Measurements from ENCODE around the gene P3H2. TPM values are rescaled to one million over a fixed set of nuclear protein-coding genes. Genes with fewer than 3 reads are reported as not detected.

P3H2 gene
- polyA plus RNA-seq, 1 experiment, result 32.6 TPM

GRCh38 chr3:189947948-189948723 is 172.6 kb downstream of the P3H2 start:
- POLR2A ChIA-PET, result no interaction called here
- Histone ChIP-seq H3K9me3 (ENCODE audit: control insufficient read depth, insufficient read depth, low read length) (no peaks in the 10 kb centered on the region), H3K27me3 (ENCODE audit: control insufficient read depth, insufficient read depth, low read length) (peaks cover 3% of the 10 kb centered on the region), H3K27ac (ENCODE audit: low read depth, low read length) (no peak overlapping the region), H3K4me3 (ENCODE audit: low read depth, low read length) (no peak overlapping the region)
- no peak for DNase-seq (ENCODE audit: low read depth, low spot score)
- CTCF ChIA-PET, result interaction anchor here (0.5 to 8.7 kb wide), 34 partner anchors 9 to 800 kb away, joined by 3 to 126 read pairs (median 4); no protein-coding TSS in a partner anchor
- TF ChIP-seq CTCF (IDR thresholded peaks at IDR 0.05; ENCODE audit: low read depth, low read length), result peak; percentile 66

- POLR2A ChIA-PET, result no interaction called here
- CTCF ChIA-PET, result interaction anchor here (0.8 to 8.7 kb wide), 5 partner anchors 8 to 676 kb away, joined by 3 to 126 read pairs (median 19); no protein-coding TSS in a partner anchor
- no peaks in the 10 kb centered on the region for H3K9me3 ChIP-seq (ENCODE audit: control insufficient read depth, insufficient read depth, low read length)
- H3K27ac ChIP-seq (ENCODE audit: low read depth, low read length), result no peak overlapping the region
- no peak for TF ChIP-seq CTCF (IDR thresholded peaks at IDR 0.05; ENCODE audit: low read depth, low read length)
- no peak overlapping the region for H3K4me3 ChIP-seq (ENCODE audit: low read depth, low read length)
- no peak for DNase-seq (ENCODE audit: low read depth, low spot score)
- peaks cover 3% of the 10 kb centered on the region for H3K27me3 ChIP-seq (ENCODE audit: control insufficient read depth, insufficient read depth, low read length)
Observed at GRCh38 chr3:189947068-189947467, 173.6 kb downstream of the P3H2 start.

- ChIA-PET CTCF (interaction anchor here (0.9 to 8.7 kb wide), 4 partner anchors 15 to 675 kb away, joined by 3 to 126 read pairs (median 34); no protein-coding TSS in a partner anchor), POLR2A (no interaction called here)
- peaks cover 3% of the 10 kb centered on the region for H3K27me3 ChIP-seq (ENCODE audit: control insufficient read depth, insufficient read depth, low read length)
- H3K4me3 ChIP-seq (ENCODE audit: low read depth, low read length), result no peak overlapping the region
- no peak overlapping the region for H3K27ac ChIP-seq (ENCODE audit: low read depth, low read length)
- no peaks in the 10 kb centered on the region for H3K9me3 ChIP-seq (ENCODE audit: control insufficient read depth, insufficient read depth, low read length)
- DNase-seq (ENCODE audit: low read depth, low spot score), result no peak
- no peak for TF ChIP-seq CTCF (IDR thresholded peaks at IDR 0.05; ENCODE audit: low read depth, low read length)
Observed at GRCh38 chr3:189945935-189946709, 174.6 kb downstream of the P3H2 start.

GRCh38 chr3:189944285-189945145 is 176.2 kb downstream of the P3H2 start:
- ChIA-PET CTCF (interaction anchor here (8.7 kb wide), 1 partner anchor 674 kb away, joined by 126 read pairs; no protein-coding TSS in a partner anchor), POLR2A (no interaction called here)
- TF ChIP-seq CTCF (IDR thresholded peaks at IDR 0.05; ENCODE audit: low read depth, low read length), result no peak
- no peak overlapping the region for H3K4me3 ChIP-seq (ENCODE audit: low read depth, low read length)
- H3K27ac ChIP-seq (ENCODE audit: low read depth, low read length), result no peak overlapping the region
- no peaks in the 10 kb centered on the region for H3K9me3 ChIP-seq (ENCODE audit: control insufficient read depth, insufficient read depth, low read length)
- no peak for DNase-seq (ENCODE audit: low read depth, low spot score)
- H3K27me3 ChIP-seq (ENCODE audit: control insufficient read depth, insufficient read depth, low read length), result peaks cover 3% of the 10 kb centered on the region

Measured in AG04450 (cell line).